T-helper 2 cell treated with Interferon-gamma antibody and Interleukin-4, amounts not matched to agents 100 ng/mL and 5 ng/mL, for 36 hours (primary cell): ENCODE data around the gene CRYZL1. TPM values are rescaled to one million over a fixed set of nuclear protein-coding genes. Genes with fewer than 3 reads are reported as not detected.

ENCODE experiments used
- intact Hi-C: fragments of 100-400 bp; cut with micrococcal nuclease; formaldehyde crosslinking; loops from one replicate; pipeline ENCODE4 v1.15.1; 2023
- total RNA-seq: library from RNA; stranded (reverse); gene quantifications from 2 replicates; pipeline ENCODE4 v1.2.3, GENCODE V29; 2022

Gene CRYZL1
- total RNA-seq, 1 donor from 2014 or later, result 31.1 TPM

- intact Hi-C loops, result loop anchor here (1.0 kb wide), 1 partner anchor 10 kb away; no protein-coding TSS in a partner anchor
These were observed 73.6 kb downstream of the CRYZL1 start for GRCh38 chr21:33567914-33568313.

GRCh38 chr21:33566514-33566913 lies 75.0 kb downstream of the CRYZL1 start:
- intact Hi-C loops, result no loop called here

- intact Hi-C loops, result no loop called here
These were observed 79.2 kb downstream of the CRYZL1 start for GRCh38 chr21:33562389-33562788.

GRCh38 chr21:33561373-33561772 lies 80.2 kb downstream of the CRYZL1 start:
- intact Hi-C loops, result no loop called here

GRCh38 chr21:33560965-33561364 lies 80.6 kb downstream of the CRYZL1 start:
- intact Hi-C loops, result no loop called here

GRCh38 chr21:33559813-33560212 lies 81.7 kb downstream of the CRYZL1 start:
- intact Hi-C loops, result no loop called here

- intact Hi-C loops, result no loop called here
These were observed 82.6 kb downstream of the CRYZL1 start for GRCh38 chr21:33558777-33559421.

GRCh38 chr21:33557447-33557846 lies 84.1 kb downstream of the CRYZL1 start:
- intact Hi-C loops, result no loop called here

- intact Hi-C loops, result no loop called here
These were observed 86.6 kb downstream of the CRYZL1 start for GRCh38 chr21:33554982-33555344.

GRCh38 chr21:33554236-33554981 lies 87.1 kb downstream of the CRYZL1 start:
- intact Hi-C loops, result no loop called here

GRCh38 chr21:33552999-33553598 lies 88.4 kb downstream of the CRYZL1 start:
- intact Hi-C loops, result no loop called here

- intact Hi-C loops, result no loop called here
These were observed 89.2 kb downstream of the CRYZL1 start for GRCh38 chr21:33552093-33552998.

GRCh38 chr21:33551664-33552063 lies 89.9 kb downstream of the CRYZL1 start:
- intact Hi-C loops, result no loop called here

- intact Hi-C loops, result no loop called here
These were observed 90.5 kb downstream of the CRYZL1 start for GRCh38 chr21:33550772-33551660.

GRCh38 chr21:33549848-33550771 lies 91.4 kb downstream of the CRYZL1 start:
- intact Hi-C loops, result no loop called here

GRCh38 chr21:33546086-33546485 lies 95.5 kb downstream of the CRYZL1 start:
- intact Hi-C loops, result no loop called here

- intact Hi-C loops, result loop anchor here (5.0 kb wide), 3 partner anchors 162 to 932 kb away; partner anchors contain the start of gene CFAP298
These were observed 96.9 kb downstream of the CRYZL1 start for GRCh38 chr21:33544451-33545195.

- intact Hi-C loops, result loop anchor here (2.0 to 5.0 kb wide), 6 partner anchors 161 to 1071 kb away; partner anchors contain the start of genes CFAP298 and RCAN1
These were observed 97.9 kb downstream of the CRYZL1 start for GRCh38 chr21:33543505-33544129.
